ENCODE data around the gene GPR183. TPM values are rescaled to one million over a fixed set of nuclear protein-coding genes. Genes with fewer than 3 reads are reported as not detected.

The GPR183 gene
- total RNA-seq, 1 donor = 991 TPM

- no peaks in the 10 kb centered on the region for H3K27me3 ChIP-seq (ENCODE audit: insufficient read depth, low read length)
- no peak overlapping the region for H3K4me3 ChIP-seq (ENCODE audit: low read length)
- H3K9me3 ChIP-seq (ENCODE audit: low read depth, low read length) = no peaks in the 10 kb centered on the region
- H3K4me1 ChIP-seq (ENCODE audit: insufficient read depth, low read length) = peaks cover 97% of the 10 kb centered on the region
Observed at GRCh38 chr13:99281811-99282263, 25.4 kb downstream of the GPR183 start.

GRCh38 chr13:99280166-99280565, 27.0 kb downstream of the GPR183 start:
- H3K4me1 ChIP-seq (ENCODE audit: insufficient read depth, low read length) = peaks cover 97% of the 10 kb centered on the region
- no peak overlapping the region for H3K4me3 ChIP-seq (ENCODE audit: low read length)
- no peaks in the 10 kb centered on the region for H3K9me3 ChIP-seq (ENCODE audit: low read depth, low read length)
- H3K27me3 ChIP-seq (ENCODE audit: insufficient read depth, low read length) = no peaks in the 10 kb centered on the region

- no peaks in the 10 kb centered on the region for H3K27me3 ChIP-seq (ENCODE audit: insufficient read depth, low read length)
- no peaks in the 10 kb centered on the region for H3K9me3 ChIP-seq (ENCODE audit: low read depth, low read length)
- no peak overlapping the region for H3K4me3 ChIP-seq (ENCODE audit: low read length)
- H3K4me1 ChIP-seq (ENCODE audit: insufficient read depth, low read length) = peaks cover 99% of the 10 kb centered on the region
Observed at GRCh38 chr13:99279637-99280036, 27.6 kb downstream of the GPR183 start.

- H3K4me1 ChIP-seq (ENCODE audit: insufficient read depth, low read length) = peaks cover 97% of the 10 kb centered on the region
- H3K4me3 ChIP-seq (ENCODE audit: low read length) = no peak overlapping the region
Observed at GRCh38 chr13:99278843-99279242, 28.4 kb downstream of the GPR183 start.

GRCh38 chr13:99278200-99278599, 29.0 kb downstream of the GPR183 start:
- Histone ChIP-seq H3K4me3 (ENCODE audit: low read length) (no peak overlapping the region), H3K9me3 (ENCODE audit: low read depth, low read length) (no peaks in the 10 kb centered on the region), H3K4me1 (ENCODE audit: insufficient read depth, low read length) (peaks cover 96% of the 10 kb centered on the region), H3K27me3 (ENCODE audit: insufficient read depth, low read length) (no peaks in the 10 kb centered on the region)

More at GRCh38 chr13:99278843-99279242, 28.4 kb downstream of the GPR183 start:
- no peaks in the 10 kb centered on the region for H3K27me3 ChIP-seq (ENCODE audit: insufficient read depth, low read length)
- no peaks in the 10 kb centered on the region for H3K9me3 ChIP-seq (ENCODE audit: low read depth, low read length)

- H3K27me3 ChIP-seq (ENCODE audit: insufficient read depth, low read length) = no peaks in the 10 kb centered on the region
- H3K4me1 ChIP-seq (ENCODE audit: insufficient read depth, low read length) = peaks cover 91% of the 10 kb centered on the region
- no peak overlapping the region for H3K4me3 ChIP-seq (ENCODE audit: low read length)
- H3K9me3 ChIP-seq (ENCODE audit: low read depth, low read length) = no peaks in the 10 kb centered on the region
Observed at GRCh38 chr13:99277629-99278028, 29.6 kb downstream of the GPR183 start.

GRCh38 chr13:99276706-99277105, 30.5 kb downstream of the GPR183 start:
- no peak overlapping the region for H3K4me3 ChIP-seq (ENCODE audit: low read length)
- H3K4me1 ChIP-seq (ENCODE audit: insufficient read depth, low read length) = peaks cover 91% of the 10 kb centered on the region
- no peaks in the 10 kb centered on the region for H3K27me3 ChIP-seq (ENCODE audit: insufficient read depth, low read length)
- H3K9me3 ChIP-seq (ENCODE audit: low read depth, low read length) = no peaks in the 10 kb centered on the region

GRCh38 chr13:99275093-99275469, 32.1 kb downstream of the GPR183 start:
- H3K27me3 ChIP-seq (ENCODE audit: insufficient read depth, low read length) = no peaks in the 10 kb centered on the region
- H3K4me1 ChIP-seq (ENCODE audit: insufficient read depth, low read length) = peaks cover 86% of the 10 kb centered on the region
- no peaks in the 10 kb centered on the region for H3K9me3 ChIP-seq (ENCODE audit: low read depth, low read length)
- no peak overlapping the region for H3K4me3 ChIP-seq (ENCODE audit: low read length)

- Histone ChIP-seq H3K27me3 (ENCODE audit: insufficient read depth, low read length) (no peaks in the 10 kb centered on the region), H3K4me3 (ENCODE audit: low read length) (no peak overlapping the region), H3K4me1 (ENCODE audit: insufficient read depth, low read length) (peaks cover 67% of the 10 kb centered on the region), H3K9me3 (ENCODE audit: low read depth, low read length) (no peaks in the 10 kb centered on the region)
Observed at GRCh38 chr13:99273128-99273527, 34.1 kb downstream of the GPR183 start.

- peaks cover 61% of the 10 kb centered on the region for H3K4me1 ChIP-seq (ENCODE audit: insufficient read depth, low read length)
- no peak overlapping the region for H3K4me3 ChIP-seq (ENCODE audit: low read length)
- H3K27me3 ChIP-seq (ENCODE audit: insufficient read depth, low read length) = no peaks in the 10 kb centered on the region
- H3K9me3 ChIP-seq (ENCODE audit: low read depth, low read length) = no peaks in the 10 kb centered on the region
Observed at GRCh38 chr13:99272481-99272880, 34.7 kb downstream of the GPR183 start.

- peaks cover 48% of the 10 kb centered on the region for H3K4me1 ChIP-seq (ENCODE audit: insufficient read depth, low read length)
- no peak overlapping the region for H3K4me3 ChIP-seq (ENCODE audit: low read length)
- H3K9me3 ChIP-seq (ENCODE audit: low read depth, low read length) = no peaks in the 10 kb centered on the region
- H3K27me3 ChIP-seq (ENCODE audit: insufficient read depth, low read length) = no peaks in the 10 kb centered on the region
Observed at GRCh38 chr13:99271249-99271648, 36.0 kb downstream of the GPR183 start.

- Histone ChIP-seq H3K4me1 (ENCODE audit: insufficient read depth, low read length) (peaks cover 42% of the 10 kb centered on the region), H3K27me3 (ENCODE audit: insufficient read depth, low read length) (no peaks in the 10 kb centered on the region), H3K4me3 (ENCODE audit: low read length) (no peak overlapping the region), H3K9me3 (ENCODE audit: low read depth, low read length) (no peaks in the 10 kb centered on the region)
Observed at GRCh38 chr13:99270518-99270917, 36.7 kb downstream of the GPR183 start.

- peaks cover 40% of the 10 kb centered on the region for H3K4me1 ChIP-seq (ENCODE audit: insufficient read depth, low read length)
- H3K4me3 ChIP-seq (ENCODE audit: low read length) = no peak overlapping the region
- H3K27me3 ChIP-seq (ENCODE audit: insufficient read depth, low read length) = no peaks in the 10 kb centered on the region
Observed at GRCh38 chr13:99269627-99270241, 37.5 kb downstream of the GPR183 start.

GRCh38 chr13:99268822-99269221, 38.4 kb downstream of the GPR183 start:
- Histone ChIP-seq H3K27me3 (ENCODE audit: insufficient read depth, low read length) (no peaks in the 10 kb centered on the region), H3K4me1 (ENCODE audit: insufficient read depth, low read length) (peaks cover 42% of the 10 kb centered on the region), H3K4me3 (ENCODE audit: low read length) (no peak overlapping the region), H3K9me3 (ENCODE audit: low read depth, low read length) (no peaks in the 10 kb centered on the region)

More at GRCh38 chr13:99269627-99270241, 37.5 kb downstream of the GPR183 start:
- no peaks in the 10 kb centered on the region for H3K9me3 ChIP-seq (ENCODE audit: low read depth, low read length)

GRCh38 chr13:99267927-99268326, 39.3 kb downstream of the GPR183 start:
- Histone ChIP-seq H3K9me3 (ENCODE audit: low read depth, low read length) (no peaks in the 10 kb centered on the region), H3K4me1 (ENCODE audit: insufficient read depth, low read length) (peaks cover 42% of the 10 kb centered on the region), H3K4me3 (ENCODE audit: low read length) (no peak overlapping the region), H3K27me3 (ENCODE audit: insufficient read depth, low read length) (no peaks in the 10 kb centered on the region)

GRCh38 chr13:99266827-99267226, 40.4 kb downstream of the GPR183 start:
- H3K4me1 ChIP-seq (ENCODE audit: insufficient read depth, low read length) = peaks cover 36% of the 10 kb centered on the region
- H3K4me3 ChIP-seq (ENCODE audit: low read length) = no peak overlapping the region

More at GRCh38 chr13:99266827-99267226, 40.4 kb downstream of the GPR183 start:
- Histone ChIP-seq H3K27me3 (ENCODE audit: insufficient read depth, low read length) (no peaks in the 10 kb centered on the region), H3K9me3 (ENCODE audit: low read depth, low read length) (no peaks in the 10 kb centered on the region)
